HepG2 (cell line): ENCODE data around the gene DEGS1. TPM values are rescaled to one million over a fixed set of nuclear protein-coding genes. Genes with fewer than 3 reads are reported as not detected.
A peak's percentile ranks its signal among the peaks of the same experiment; 100 is the strongest.

Source experiments
- ATAC-seq: fragments of 200-7000 bp; cut with Tn5 transposase; 3 replicates; pipeline ENCODE4 v1.9.1; 2020; ENCODE audit warnings: mild to moderate bottlenecking, moderate library complexity
- BruUV-seq: library from RNA; stranded (reverse); fragments of 400-500 nt; replicated peaks from 2 replicates; lab custom pipeline; 2021; lab: Mats Ljungman, UMichigan
- CTCF ChIA-PET: fragments of 300-600 bp; formaldehyde crosslinking; extraction: SDS; loops from one replicate; lab custom pipeline; 2021; ENCODE audit warnings: low total read pairs, inconsistent platforms, low intra/inter-chr PET ratio; lab: Yijun Ruan, JAX
- POLR2A ChIA-PET: fragments of 350-600 bp; sonication (Branson Sonifier 250); formaldehyde crosslinking; loops from one replicate; lab custom pipeline; 2020; ENCODE audit warnings: antibody characterized with exemption, inconsistent platforms; lab: Yijun Ruan, JAX
- DNase-seq: peaks from one replicate; pipeline ENCODE4 v3.0.0-alpha.2; 2015; ENCODE audit warnings: low spot score
- FAIRE-seq: peaks from 3 replicates; lab custom pipeline; 2011; peaks lifted over from hg19 to GRCh38; lab: Jason Lieb, UNC
- H2AFZ ChIP-seq: one replicate; pipeline ENCODE4 v1.6.1; 2011; ENCODE audit warnings: low read length, inconsistent platforms
- H3K27ac ChIP-seq: fragments of 300-600 bp; 3 replicates; pipeline ENCODE4 v1.8.0; 2011; ENCODE audit warnings: mixed run types, mild to moderate bottlenecking, mixed read lengths, low read length, inconsistent platforms; ENCODE audit not compliant: insufficient read depth; ENCODE audit errors: extremely low read length
- H3K27me3 ChIP-seq, 2 experiments: fragments of 200-600 bp in 1 of 2; 2 replicates in 1 of 2; 3 replicates in 1 of 2; pipeline versions ENCODE4 v1.6.0 to v1.8.0; 2011; ENCODE audit warnings: low read length in 2 of 2, mild to moderate bottlenecking in 2 of 2, moderate library complexity in 2 of 2, inconsistent platforms in 1 of 2; ENCODE audit not compliant: insufficient read depth in 2 of 2, control insufficient read depth in 1 of 2
- H3K36me3 ChIP-seq, 2 experiments: fragments of 200-600 bp in 1 of 2; replicated peaks in 1 of 2; 2 replicates in 1 of 2; 3 replicates in 1 of 2; pipeline versions ENCODE4 v1.5.1 to v1.8.0; 2011; ENCODE audit warnings: low read length in 2 of 2, inconsistent platforms in 1 of 2; ENCODE audit not compliant: insufficient read depth in 2 of 2, control insufficient read depth in 1 of 2
- H3K4me1 ChIP-seq: 2 replicates; pipeline ENCODE4 v1.5.1; 2012; ENCODE audit warnings: low read length, inconsistent platforms; ENCODE audit not compliant: insufficient read depth
- H3K4me2 ChIP-seq: 2 replicates; pipeline ENCODE4 v1.6.0; 2011; ENCODE audit warnings: low read depth, low read length, inconsistent platforms
- H3K4me3 ChIP-seq, 3 experiments: fragments of 200-600 bp in 1 of 3; sonication (generic), shearing (Covaris generic) in 1 of 3; replicated peaks in 1 of 3; 2 replicates each; pipeline ENCODE4 v1.5.1; 2011 to 2016; ENCODE audit warnings: low read length in 3 of 3, inconsistent platforms in 2 of 3, low read depth in 2 of 3, mild to moderate bottlenecking in 2 of 3, control low read depth in 1 of 3, mixed read lengths in 1 of 3; ENCODE audit not compliant: insufficient read depth in 1 of 3
- H3K79me2 ChIP-seq: one replicate; pipeline ENCODE4 v1.6.1; 2011; ENCODE audit warnings: low read length, inconsistent platforms; ENCODE audit not compliant: insufficient read depth
- H3K9ac ChIP-seq: 2 replicates; pipeline ENCODE4 v1.6.0; 2011; ENCODE audit warnings: mild to moderate bottlenecking, low read depth, low read length, inconsistent platforms; ENCODE audit not compliant: insufficient read depth
- H3K9me3 ChIP-seq: 2 replicates; pipeline ENCODE4 v1.5.1; 2012; ENCODE audit warnings: mild to moderate bottlenecking, low read length
- H4K20me1 ChIP-seq: 2 replicates; pipeline ENCODE4 v1.6.0; 2011; ENCODE audit warnings: inconsistent platforms, mild to moderate bottlenecking, low read length, moderate library complexity; ENCODE audit not compliant: insufficient read depth
- BCL6 ChIP-seq: IDR thresholded peaks from 2 replicates; pipeline ENCODE4 v1.6.1; 2016; ENCODE audit warnings: missing genetic modification reagents, missing compliant biosample characterization
- FOXA1 ChIP-seq, 2 experiments: fragments of 450-650 bp in 1 of 2; sonication (generic) in 1 of 2; formaldehyde crosslinking in 1 of 2; IDR thresholded peaks; 2 replicates each; pipeline versions ENCODE4 v1.4.0 to v1.6.1; 2016 to 2020; ENCODE audit warnings: missing genetic modification reagents in 1 of 2
- ISX ChIP-seq: sonication (generic); formaldehyde crosslinking; conservative IDR thresholded peaks from 2 replicates; pipeline ENCODE4 v1.5.0; 2020; ENCODE audit warnings: missing genetic modification reagents
- NPAS2 ChIP-seq: sonication (generic); formaldehyde crosslinking; IDR thresholded peaks from 2 replicates; pipeline ENCODE4 v1.8.0; 2022; ENCODE audit warnings: mild to moderate bottlenecking, missing genetic modification reagents, borderline replicate concordance
- PITX1 ChIP-seq: sonication (generic); formaldehyde crosslinking; IDR thresholded peaks from 2 replicates; pipeline ENCODE4 v1.5.1; 2020; ENCODE audit warnings: mild to moderate bottlenecking, missing genetic modification reagents
- YEATS4 ChIP-seq: sonication (generic); formaldehyde crosslinking; IDR thresholded peaks from 2 replicates; pipeline ENCODE4 v1.4.0; 2020; ENCODE audit warnings: missing genetic modification reagents, borderline replicate concordance
- YY1 ChIP-seq: IDR thresholded peaks from 2 replicates; pipeline ENCODE4 v1.6.1; 2011; ENCODE audit warnings: low read length, low read depth, moderate library complexity, mild to moderate bottlenecking; ENCODE audit not compliant: insufficient read depth, insufficient replicate concordance
- ZBTB3 ChIP-seq: sonication (generic); formaldehyde crosslinking; IDR thresholded peaks from 2 replicates; pipeline ENCODE4 v1.4.0; 2020; ENCODE audit warnings: low read depth, mild to moderate bottlenecking, moderate library complexity, missing genetic modification reagents, borderline replicate concordance
- ZFP62 ChIP-seq: sonication (generic); formaldehyde crosslinking; IDR thresholded peaks from 2 replicates; pipeline ENCODE4 v1.4.0; 2020; ENCODE audit warnings: missing genetic modification reagents
- ZNF124 ChIP-seq: sonication (generic); formaldehyde crosslinking; IDR thresholded peaks from 2 replicates; pipeline ENCODE4 v1.4.0; 2020; ENCODE audit warnings: missing genetic modification reagents
- WGBS: methylation state at CpG from one replicate; pipeline ENCODE4 v1.1.6; 2017; ENCODE audit warnings: low lambda C conversion rate; 5-methylcytosine and 5-hydroxymethylcytosine counted together
- in situ Hi-C: cut with HindIII; loops from 2 replicates; pipeline ENCODE4 v1.10.0; 2017; ENCODE audit warnings: low pct_unique_long_range_greater_than_20kb; ENCODE audit not compliant: extremely low pct_ligation_motif_present
- intact Hi-C: fragments of 100-400 bp; cut with micrococcal nuclease; formaldehyde crosslinking; loops from one replicate; pipeline ENCODE4 v1.10.0; 2022; ENCODE audit not compliant: unreplicated experiment
- polyA plus RNA-seq, 8 experiments: library from polyadenylated mRNA; depleted of rRNA in 3 of 8; stranded (reverse) in 7 of 8; unstranded in 1 of 8; fragments of >200 nt; fragmentation: Illumina TruSeq in 4 of 8; extraction: Trizol in 4 of 8; gene quantifications; 2 replicates each; pipeline versions ENCODE4 v1.2.1 to v1.2.3, GENCODE V29; 2011 to 2016; ENCODE audit warnings: low read depth in 4 of 8, missing spikeins in 1 of 8, mixed read lengths in 1 of 8; ENCODE audit not compliant: insufficient read depth in 1 of 8
- total RNA-seq, 5 experiments: library from RNA; depleted of rRNA; stranded (reverse); fragments of >200 nt; fragmentation: Illumina TruSeq; extraction: Trizol; gene quantifications; 2 replicates each; pipeline ENCODE4 v1.2.3, GENCODE V29; 2016; ENCODE audit warnings: low read depth in 1 of 5
- TF ChIP-seq, protein P1 (sequence below): sonication (generic); formaldehyde crosslinking; IDR thresholded peaks from 2 replicates; pipeline ENCODE4 v1.4.0; 2020; ENCODE audit warnings: mild to moderate bottlenecking, missing genetic modification reagents

DEGS1 gene
- total and polyA plus RNA-seq, 2 of the 13 experiments (the other 11 are each of a cell fraction or from before 2014, with no cell fraction given): 18.1 to 35.9 TPM

GRCh38 chr1:224219612-224220059 is 36.6 kb downstream of the DEGS1 start:
- Histone ChIP-seq H4K20me1 (no peaks in the 10 kb centered on the region), H3K4me3 (no peak overlapping the region), H3K9me3 (no peaks in the 10 kb centered on the region), H2AFZ (no peak overlapping the region), H3K4me2 (no peak overlapping the region), H3K9ac (no peak overlapping the region), H3K79me2 (no peaks in the 10 kb centered on the region), H3K27ac (no peak overlapping the region), H3K36me3 (no peaks in the 10 kb centered on the region), H3K27me3 (no peaks in the 10 kb centered on the region), H3K4me1 (peaks cover 19% of the 10 kb centered on the region)
- no peak for DNase-seq
- ChIA-PET CTCF (no interaction called here), POLR2A (no interaction called here)
- BruUV-seq: no TSS peak
- WGBS: 16% methylated on average over 7 of the region's 7 CpGs
- ATAC-seq: no peak
- in situ Hi-C loops: no loop called here
- intact Hi-C loops: no loop called here
- FAIRE-seq: no peak
- TF ChIP-seq FOXA1 (IDR thresholded peaks at IDR 0.05) (no peak), FOXA1 (CRISPR knock-in tag; IDR thresholded peaks at IDR 0.05) (peak; percentile 40; the same call in 1 of the 2 replicates), ZBTB3 (CRISPR knock-in tag) (no peak), BCL6 (CRISPR knock-in tag) (peak; percentile 94)

DNA sequence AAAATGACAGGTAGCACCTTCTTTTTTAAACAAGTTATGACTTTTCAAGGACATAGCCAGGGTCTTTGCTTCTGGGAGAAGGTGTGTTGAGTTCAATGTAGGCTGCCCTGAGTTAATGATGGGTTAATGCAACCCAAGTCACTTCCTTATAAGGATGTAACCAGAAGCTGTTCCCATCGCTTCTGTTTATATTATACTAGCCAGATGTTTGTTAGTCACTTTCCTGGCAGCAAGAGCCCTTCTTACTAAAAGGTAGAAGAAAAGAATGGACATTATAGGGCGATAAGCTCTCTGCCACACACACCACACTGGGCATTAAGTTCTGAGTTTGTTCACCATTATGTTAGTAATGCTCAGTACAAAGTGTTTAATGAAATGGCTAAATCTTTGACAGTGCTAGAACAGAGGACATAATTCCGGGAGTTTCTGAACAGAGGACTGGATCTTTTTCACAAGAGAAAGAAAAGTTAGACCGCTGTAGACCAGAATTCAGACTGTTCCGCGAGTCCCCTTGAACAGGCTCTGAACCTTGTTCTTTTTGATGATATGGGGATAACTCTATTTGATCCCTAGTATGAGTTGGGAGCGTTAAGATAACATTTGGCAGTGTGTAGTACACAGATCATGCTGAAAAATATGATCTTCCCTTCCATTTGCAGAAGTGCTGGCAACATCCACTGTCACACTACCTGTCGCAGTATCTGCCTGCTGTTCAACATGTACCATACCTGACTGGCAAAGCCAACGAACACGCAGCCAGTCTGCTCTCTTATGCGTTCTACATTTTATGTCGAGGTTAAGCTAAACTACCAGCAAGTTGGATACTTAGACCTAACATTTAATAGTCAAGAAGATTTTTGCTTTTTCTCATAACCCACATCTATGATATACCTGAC is 41.0 kb downstream of the DEGS1 start:
- in situ Hi-C loops (no loop called here), intact Hi-C loops (no loop called here)
- H3K27ac ChIP-seq: no peak overlapping the region
- peaks cover 15% of the 10 kb centered on the region for H3K4me1 ChIP-seq
- no peaks in the 10 kb centered on the region for H4K20me1 ChIP-seq
- no peak; the same call in 2 of the 3 replicates for ATAC-seq
- WGBS: 36% methylated on average over 12 of the region's 12 CpGs
- FAIRE-seq: no peak
- H3K9me3 ChIP-seq: no peaks in the 10 kb centered on the region
- no peaks in the 10 kb centered on the region for H3K27me3 ChIP-seq
- H3K79me2 ChIP-seq: no peaks in the 10 kb centered on the region
- no peak overlapping the region for H3K4me3 ChIP-seq
- H3K36me3 ChIP-seq: peaks cover 0 to 11% of the 10 kb centered on the region in 2 experiments; a peak in 1 of 5 replicates
- H3K4me2 ChIP-seq: no peak overlapping the region
- H2AFZ ChIP-seq: no peak overlapping the region
- DNase-seq: no peak
- H3K9ac ChIP-seq: no peak overlapping the region
- no TSS peak for BruUV-seq
- CTCF ChIA-PET: no interaction called here
- POLR2A ChIA-PET: no interaction called here
- TF ChIP-seq YY1: no peak
- TF ChIP-seq, protein P1, sequence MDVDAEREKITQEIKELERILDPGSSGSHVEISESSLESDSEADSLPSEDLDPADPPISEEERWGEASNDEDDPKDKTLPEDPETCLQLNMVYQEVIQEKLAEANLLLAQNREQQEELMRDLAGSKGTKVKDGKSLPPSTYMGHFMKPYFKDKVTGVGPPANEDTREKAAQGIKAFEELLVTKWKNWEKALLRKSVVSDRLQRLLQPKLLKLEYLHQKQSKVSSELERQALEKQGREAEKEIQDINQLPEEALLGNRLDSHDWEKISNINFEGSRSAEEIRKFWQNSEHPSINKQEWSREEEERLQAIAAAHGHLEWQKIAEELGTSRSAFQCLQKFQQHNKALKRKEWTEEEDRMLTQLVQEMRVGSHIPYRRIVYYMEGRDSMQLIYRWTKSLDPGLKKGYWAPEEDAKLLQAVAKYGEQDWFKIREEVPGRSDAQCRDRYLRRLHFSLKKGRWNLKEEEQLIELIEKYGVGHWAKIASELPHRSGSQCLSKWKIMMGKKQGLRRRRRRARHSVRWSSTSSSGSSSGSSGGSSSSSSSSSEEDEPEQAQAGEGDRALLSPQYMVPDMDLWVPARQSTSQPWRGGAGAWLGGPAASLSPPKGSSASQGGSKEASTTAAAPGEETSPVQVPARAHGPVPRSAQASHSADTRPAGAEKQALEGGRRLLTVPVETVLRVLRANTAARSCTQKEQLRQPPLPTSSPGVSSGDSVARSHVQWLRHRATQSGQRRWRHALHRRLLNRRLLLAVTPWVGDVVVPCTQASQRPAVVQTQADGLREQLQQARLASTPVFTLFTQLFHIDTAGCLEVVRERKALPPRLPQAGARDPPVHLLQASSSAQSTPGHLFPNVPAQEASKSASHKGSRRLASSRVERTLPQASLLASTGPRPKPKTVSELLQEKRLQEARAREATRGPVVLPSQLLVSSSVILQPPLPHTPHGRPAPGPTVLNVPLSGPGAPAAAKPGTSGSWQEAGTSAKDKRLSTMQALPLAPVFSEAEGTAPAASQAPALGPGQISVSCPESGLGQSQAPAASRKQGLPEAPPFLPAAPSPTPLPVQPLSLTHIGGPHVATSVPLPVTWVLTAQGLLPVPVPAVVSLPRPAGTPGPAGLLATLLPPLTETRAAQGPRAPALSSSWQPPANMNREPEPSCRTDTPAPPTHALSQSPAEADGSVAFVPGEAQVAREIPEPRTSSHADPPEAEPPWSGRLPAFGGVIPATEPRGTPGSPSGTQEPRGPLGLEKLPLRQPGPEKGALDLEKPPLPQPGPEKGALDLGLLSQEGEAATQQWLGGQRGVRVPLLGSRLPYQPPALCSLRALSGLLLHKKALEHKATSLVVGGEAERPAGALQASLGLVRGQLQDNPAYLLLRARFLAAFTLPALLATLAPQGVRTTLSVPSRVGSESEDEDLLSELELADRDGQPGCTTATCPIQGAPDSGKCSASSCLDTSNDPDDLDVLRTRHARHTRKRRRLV (CRISPR knock-in tag): no peak
- TF ChIP-seq NPAS2 (CRISPR knock-in tag): no peak
- TF ChIP-seq YEATS4 (CRISPR knock-in tag): no peak
- TF ChIP-seq ZFP62 (CRISPR knock-in tag): no peak
- TF ChIP-seq PITX1: no peak
- no peak for TF ChIP-seq ISX (CRISPR knock-in tag)
- TF ChIP-seq ZNF124 (CRISPR knock-in tag): no peak
